ENCODE data around the gene OXNAD1. TPM values are rescaled to one million over a fixed set of nuclear protein-coding genes. Genes with fewer than 3 reads are reported as not detected.

Gene OXNAD1
- total and polyA plus RNA-seq, 2 of the 13 experiments (the other 11 are each of a cell fraction or from before 2014, with no cell fraction given) = 9.9 to 18.8 TPM

DNA sequence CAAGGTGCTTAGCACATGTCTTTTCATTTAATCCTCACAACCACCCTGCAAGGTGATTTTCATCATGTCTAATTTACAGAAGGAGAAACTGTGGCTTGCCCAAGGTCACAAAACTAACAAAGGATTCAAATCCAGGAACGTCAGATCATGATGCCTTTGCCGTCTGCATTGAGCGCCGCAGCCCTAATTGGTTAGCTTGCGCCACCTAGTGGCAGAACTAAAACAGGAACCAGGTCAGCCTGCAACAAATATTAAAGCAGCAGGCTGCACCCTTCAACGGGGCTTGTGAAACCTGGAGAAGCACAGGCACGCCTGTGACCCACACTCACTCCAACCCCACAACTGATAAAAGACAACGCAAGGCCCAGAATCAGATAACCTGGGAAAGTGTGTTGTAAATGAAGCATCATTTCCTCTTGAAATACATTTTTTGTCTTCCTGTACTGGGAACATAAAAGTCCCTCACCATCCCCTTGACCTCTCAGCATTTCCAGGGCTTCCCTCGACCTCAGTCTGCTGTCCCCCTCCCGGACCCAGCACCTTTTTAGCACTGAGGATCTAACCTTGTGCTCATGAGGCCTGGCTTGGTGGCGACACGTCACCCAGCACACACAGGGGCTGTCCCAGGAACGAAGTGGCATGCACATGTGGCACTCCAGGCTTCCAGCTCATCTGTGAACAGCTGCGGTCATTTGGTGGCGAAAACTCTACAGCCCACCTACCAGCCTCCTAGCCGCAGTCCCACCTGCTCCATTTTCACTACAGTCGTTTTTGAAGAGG lies 17.5 kb upstream of the OXNAD1 start (continued):
- TF ChIP-seq ZBTB40 (IDR thresholded peaks at IDR 0.05) (no peak), ZBTB40 (CRISPR knock-in tag; IDR thresholded peaks at IDR 0.05) (no peak), RELA (CRISPR knock-in tag; IDR thresholded peaks at IDR 0.05) (no peak), MLLT10 (CRISPR knock-in tag; IDR thresholded peaks at IDR 0.05) (no peak), RORA (CRISPR knock-in tag; IDR thresholded peaks at IDR 0.05) (no peak), ARID2 (CRISPR knock-in tag; IDR thresholded peaks at IDR 0.05; ENCODE audit: borderline replicate concordance) (peak; percentile 50; the same call in 1 of the 2 replicates), SNAPC2 (CRISPR knock-in tag; IDR thresholded peaks at IDR 0.05) (peak; percentile 49; the same call in 1 of the 2 replicates), KLF16 (CRISPR knock-in tag; IDR thresholded peaks at IDR 0.05) (0 out of 4 replicates have a peak, but pooled peaks of 1 of the 2 experiments have one; percentile 42), DMAP1 (CRISPR knock-in tag; IDR thresholded peaks at IDR 0.05) (0 out of 2 replicates have a peak, but pooled peaks have one; percentile 38), FOXP4 (CRISPR knock-in tag; IDR thresholded peaks at IDR 0.05) (0 out of 2 replicates have a peak, but pooled peaks have one; percentile 17), NFKB2 (CRISPR knock-in tag; IDR thresholded peaks at IDR 0.05; ENCODE audit: borderline replicate concordance) (peak; percentile 50; the same call in 1 of the 2 replicates), HDAC2 (CRISPR knock-in tag; IDR thresholded peaks at IDR 0.05) (peak; percentile 38; the same call in 1 of the 2 replicates), ATRX (CRISPR knock-in tag; IDR thresholded peaks at IDR 0.05; ENCODE audit: borderline replicate concordance) (no peak), SALL1 (CRISPR knock-in tag; IDR thresholded peaks at IDR 0.05) (peak; percentile 59), ZNF883 (CRISPR knock-in tag; IDR thresholded peaks at IDR 0.05; ENCODE audit: not compliant biosample characterization) (no peak)
- TF ChIP-seq, protein P1, sequence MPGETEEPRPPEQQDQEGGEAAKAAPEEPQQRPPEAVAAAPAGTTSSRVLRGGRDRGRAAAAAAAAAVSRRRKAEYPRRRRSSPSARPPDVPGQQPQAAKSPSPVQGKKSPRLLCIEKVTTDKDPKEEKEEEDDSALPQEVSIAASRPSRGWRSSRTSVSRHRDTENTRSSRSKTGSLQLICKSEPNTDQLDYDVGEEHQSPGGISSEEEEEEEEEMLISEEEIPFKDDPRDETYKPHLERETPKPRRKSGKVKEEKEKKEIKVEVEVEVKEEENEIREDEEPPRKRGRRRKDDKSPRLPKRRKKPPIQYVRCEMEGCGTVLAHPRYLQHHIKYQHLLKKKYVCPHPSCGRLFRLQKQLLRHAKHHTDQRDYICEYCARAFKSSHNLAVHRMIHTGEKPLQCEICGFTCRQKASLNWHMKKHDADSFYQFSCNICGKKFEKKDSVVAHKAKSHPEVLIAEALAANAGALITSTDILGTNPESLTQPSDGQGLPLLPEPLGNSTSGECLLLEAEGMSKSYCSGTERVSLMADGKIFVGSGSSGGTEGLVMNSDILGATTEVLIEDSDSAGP (CRISPR knock-in tag; IDR thresholded peaks at IDR 0.05; ENCODE audit: borderline replicate concordance) = peak; percentile 50; the same call in 1 of the 2 replicates

Data from HepG2 (cell line).